HepG2 (cell line): Measurements from ENCODE around the gene SRCAP.

Experiments
- CEBPB ChIP-seq: IDR thresholded peaks from 2 replicates; pipeline ENCODE4 v1.6.1; 2011; ENCODE audit warnings: low read depth, low read length, improper control_type of control experiment, borderline replicate concordance
- FOXJ3 ChIP-seq: sonication (generic); formaldehyde crosslinking; IDR thresholded peaks from 2 replicates; pipeline ENCODE4 v1.4.0; 2020; ENCODE audit warnings: missing genetic modification reagents, mild to moderate bottlenecking, borderline replicate concordance
- HIVEP1 ChIP-seq: sonication (generic); formaldehyde crosslinking; IDR thresholded peaks from 2 replicates; pipeline ENCODE4 v1.4.0; 2020; ENCODE audit warnings: mild to moderate bottlenecking, missing genetic modification reagents
- NFIB ChIP-seq: sonication (generic); formaldehyde crosslinking; IDR thresholded peaks from 2 replicates; pipeline ENCODE4 v1.9.0; 2021; ENCODE audit warnings: missing genetic modification reagents, mild to moderate bottlenecking, borderline replicate concordance
- POLR2A ChIP-seq, 2 experiments: IDR thresholded peaks; 2 replicates each; pipeline ENCODE4 v1.6.1; 2011; ENCODE audit warnings: low read depth in 2 of 2, low read length in 2 of 2, mild to moderate bottlenecking in 1 of 2, moderate library complexity in 1 of 2; ENCODE audit not compliant: insufficient read depth in 1 of 2
- SUZ12 ChIP-seq: fragments of 150-350 bp; IDR thresholded peaks from 2 replicates; pipeline ENCODE4 v1.6.1; 2014; ENCODE audit warnings: low read depth, low read length
- TBX2 ChIP-seq: sonication (generic); formaldehyde crosslinking; IDR thresholded peaks from 2 replicates; pipeline ENCODE4 v1.5.0; 2020; ENCODE audit warnings: missing genetic modification reagents, mild to moderate bottlenecking, borderline replicate concordance
- ZNF207 ChIP-seq: fragments of 450-650 bp; IDR thresholded peaks from 2 replicates; pipeline ENCODE4 v1.6.1; 2016; ENCODE audit warnings: antibody characterized with exemption, borderline replicate concordance
- TF ChIP-seq, protein P1 (sequence below): sonication (generic); formaldehyde crosslinking; IDR thresholded peaks from 2 replicates; pipeline ENCODE4 v1.8.0; 2022; ENCODE audit warnings: mild to moderate bottlenecking, missing genetic modification reagents
- TF ChIP-seq, protein P2 (sequence below): sonication (generic); formaldehyde crosslinking; IDR thresholded peaks from 2 replicates; pipeline ENCODE4 v1.4.0; 2020; ENCODE audit warnings: missing genetic modification reagents

GRCh38 chr16:30652005-30652296 is 47.0 kb upstream of the SRCAP start:
- no peak for TF ChIP-seq CEBPB
- TF ChIP-seq POLR2A (IDR thresholded peaks at IDR 0.05; ENCODE audit: insufficient read depth in 1 of 2, low read depth in 2 of 2, low read length in 2 of 2), result no peak; a peak in 1 of 4 replicates
- TF ChIP-seq, protein P1, sequence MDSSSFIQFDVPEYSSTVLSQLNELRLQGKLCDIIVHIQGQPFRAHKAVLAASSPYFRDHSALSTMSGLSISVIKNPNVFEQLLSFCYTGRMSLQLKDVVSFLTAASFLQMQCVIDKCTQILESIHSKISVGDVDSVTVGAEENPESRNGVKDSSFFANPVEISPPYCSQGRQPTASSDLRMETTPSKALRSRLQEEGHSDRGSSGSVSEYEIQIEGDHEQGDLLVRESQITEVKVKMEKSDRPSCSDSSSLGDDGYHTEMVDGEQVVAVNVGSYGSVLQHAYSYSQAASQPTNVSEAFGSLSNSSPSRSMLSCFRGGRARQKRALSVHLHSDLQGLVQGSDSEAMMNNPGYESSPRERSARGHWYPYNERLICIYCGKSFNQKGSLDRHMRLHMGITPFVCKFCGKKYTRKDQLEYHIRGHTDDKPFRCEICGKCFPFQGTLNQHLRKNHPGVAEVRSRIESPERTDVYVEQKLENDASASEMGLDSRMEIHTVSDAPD (CRISPR knock-in tag), result no peak
- TF ChIP-seq HIVEP1 (CRISPR knock-in tag), result no peak
- no peak for TF ChIP-seq ZNF207
- no peak for TF ChIP-seq TBX2 (CRISPR knock-in tag)
- no peak for TF ChIP-seq SUZ12
- TF ChIP-seq, protein P2, sequence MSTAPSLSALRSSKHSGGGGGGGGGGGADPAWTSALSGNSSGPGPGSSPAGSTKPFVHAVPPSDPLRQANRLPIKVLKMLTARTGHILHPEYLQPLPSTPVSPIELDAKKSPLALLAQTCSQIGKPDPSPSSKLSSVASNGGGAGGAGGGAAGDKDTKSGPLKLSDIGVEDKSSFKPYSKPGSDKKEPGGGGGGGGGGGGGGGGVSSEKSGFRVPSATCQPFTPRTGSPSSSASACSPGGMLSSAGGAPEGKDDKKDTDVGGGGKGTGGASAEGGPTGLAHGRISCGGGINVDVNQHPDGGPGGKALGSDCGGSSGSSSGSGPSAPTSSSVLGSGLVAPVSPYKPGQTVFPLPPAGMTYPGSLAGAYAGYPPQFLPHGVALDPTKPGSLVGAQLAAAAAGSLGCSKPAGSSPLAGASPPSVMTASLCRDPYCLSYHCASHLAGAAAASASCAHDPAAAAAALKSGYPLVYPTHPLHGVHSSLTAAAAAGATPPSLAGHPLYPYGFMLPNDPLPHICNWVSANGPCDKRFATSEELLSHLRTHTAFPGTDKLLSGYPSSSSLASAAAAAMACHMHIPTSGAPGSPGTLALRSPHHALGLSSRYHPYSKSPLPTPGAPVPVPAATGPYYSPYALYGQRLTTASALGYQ (CRISPR knock-in tag), result no peak
- TF ChIP-seq NFIB (CRISPR knock-in tag), result no peak
- TF ChIP-seq FOXJ3 (CRISPR knock-in tag), result no peak
